ENCODE data around the gene CCDC148.

DNA sequence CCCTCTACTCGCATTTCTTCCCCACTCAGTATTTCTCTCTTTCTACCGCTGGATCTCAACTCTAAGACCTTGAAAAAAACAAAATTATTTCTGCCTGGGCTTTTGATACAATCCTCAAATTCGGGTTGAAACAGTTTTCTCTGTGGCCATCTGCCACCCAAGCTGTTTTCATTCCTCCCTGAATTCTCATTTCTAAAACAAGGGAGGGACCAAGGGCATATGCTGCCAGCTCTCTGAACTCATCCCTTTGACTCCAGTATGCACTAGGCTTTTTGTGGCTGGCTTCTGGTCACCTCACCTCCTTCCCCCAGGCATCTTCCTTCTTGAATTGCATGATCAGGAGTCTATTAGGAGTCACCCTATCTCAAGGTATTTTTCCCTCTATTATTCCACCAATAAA is 49.5 kb downstream of the CCDC148 start:
- TF ChIP-seq CTCF (IDR thresholded peaks at IDR 0.05) (no peak), FOSL2 (IDR thresholded peaks at IDR 0.05) (no peak), FOSL2 (CRISPR knock-in tag; IDR thresholded peaks at IDR 0.05) (no peak), POLR2A (IDR thresholded peaks at IDR 0.05; ENCODE audit: low read length) (no peak), EP300 (IDR thresholded peaks at IDR 0.05) (no peak), SMC3 (IDR thresholded peaks at IDR 0.05) (no peak), PHF8 (IDR thresholded peaks at IDR 0.05; ENCODE audit: borderline replicate concordance, low read depth) (no peak), CHD4 (IDR thresholded peaks at IDR 0.05; ENCODE audit: borderline replicate concordance) (no peak), POLR2AphosphoS2 (conservative IDR thresholded peaks at IDR 0.05; ENCODE audit: low read length) (no peak), EHMT2 (IDR thresholded peaks at IDR 0.05; ENCODE audit: low read depth) (no peak), HDAC2 (IDR thresholded peaks at IDR 0.05) (no peak)
- TF ChIP-seq, protein P1, sequence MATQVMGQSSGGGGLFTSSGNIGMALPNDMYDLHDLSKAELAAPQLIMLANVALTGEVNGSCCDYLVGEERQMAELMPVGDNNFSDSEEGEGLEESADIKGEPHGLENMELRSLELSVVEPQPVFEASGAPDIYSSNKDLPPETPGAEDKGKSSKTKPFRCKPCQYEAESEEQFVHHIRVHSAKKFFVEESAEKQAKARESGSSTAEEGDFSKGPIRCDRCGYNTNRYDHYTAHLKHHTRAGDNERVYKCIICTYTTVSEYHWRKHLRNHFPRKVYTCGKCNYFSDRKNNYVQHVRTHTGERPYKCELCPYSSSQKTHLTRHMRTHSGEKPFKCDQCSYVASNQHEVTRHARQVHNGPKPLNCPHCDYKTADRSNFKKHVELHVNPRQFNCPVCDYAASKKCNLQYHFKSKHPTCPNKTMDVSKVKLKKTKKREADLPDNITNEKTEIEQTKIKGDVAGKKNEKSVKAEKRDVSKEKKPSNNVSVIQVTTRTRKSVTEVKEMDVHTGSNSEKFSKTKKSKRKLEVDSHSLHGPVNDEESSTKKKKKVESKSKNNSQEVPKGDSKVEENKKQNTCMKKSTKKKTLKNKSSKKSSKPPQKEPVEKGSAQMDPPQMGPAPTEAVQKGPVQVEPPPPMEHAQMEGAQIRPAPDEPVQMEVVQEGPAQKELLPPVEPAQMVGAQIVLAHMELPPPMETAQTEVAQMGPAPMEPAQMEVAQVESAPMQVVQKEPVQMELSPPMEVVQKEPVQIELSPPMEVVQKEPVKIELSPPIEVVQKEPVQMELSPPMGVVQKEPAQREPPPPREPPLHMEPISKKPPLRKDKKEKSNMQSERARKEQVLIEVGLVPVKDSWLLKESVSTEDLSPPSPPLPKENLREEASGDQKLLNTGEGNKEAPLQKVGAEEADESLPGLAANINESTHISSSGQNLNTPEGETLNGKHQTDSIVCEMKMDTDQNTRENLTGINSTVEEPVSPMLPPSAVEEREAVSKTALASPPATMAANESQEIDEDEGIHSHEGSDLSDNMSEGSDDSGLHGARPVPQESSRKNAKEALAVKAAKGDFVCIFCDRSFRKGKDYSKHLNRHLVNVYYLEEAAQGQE (IDR thresholded peaks at IDR 0.05), result no peak
- TF ChIP-seq, protein P2, sequence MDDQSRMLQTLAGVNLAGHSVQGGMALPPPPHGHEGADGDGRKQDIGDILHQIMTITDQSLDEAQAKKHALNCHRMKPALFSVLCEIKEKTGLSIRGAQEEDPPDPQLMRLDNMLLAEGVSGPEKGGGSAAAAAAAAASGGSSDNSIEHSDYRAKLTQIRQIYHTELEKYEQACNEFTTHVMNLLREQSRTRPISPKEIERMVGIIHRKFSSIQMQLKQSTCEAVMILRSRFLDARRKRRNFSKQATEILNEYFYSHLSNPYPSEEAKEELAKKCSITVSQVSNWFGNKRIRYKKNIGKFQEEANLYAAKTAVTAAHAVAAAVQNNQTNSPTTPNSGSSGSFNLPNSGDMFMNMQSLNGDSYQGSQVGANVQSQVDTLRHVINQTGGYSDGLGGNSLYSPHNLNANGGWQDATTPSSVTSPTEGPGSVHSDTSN (IDR thresholded peaks at IDR 0.05), result no peak
